GM18907 (cell line): ENCODE measurements around the gene RNF220.

ENCODE experiments used
- ATAC-seq: cut with Tn5 transposase; IDR thresholded peaks from one replicate; pipeline ENCODE4 v1.9.1; 2021; ENCODE audit warnings: mild to moderate bottlenecking, moderate library complexity; ENCODE audit not compliant: unreplicated experiment

The RNF220 gene

DNA sequence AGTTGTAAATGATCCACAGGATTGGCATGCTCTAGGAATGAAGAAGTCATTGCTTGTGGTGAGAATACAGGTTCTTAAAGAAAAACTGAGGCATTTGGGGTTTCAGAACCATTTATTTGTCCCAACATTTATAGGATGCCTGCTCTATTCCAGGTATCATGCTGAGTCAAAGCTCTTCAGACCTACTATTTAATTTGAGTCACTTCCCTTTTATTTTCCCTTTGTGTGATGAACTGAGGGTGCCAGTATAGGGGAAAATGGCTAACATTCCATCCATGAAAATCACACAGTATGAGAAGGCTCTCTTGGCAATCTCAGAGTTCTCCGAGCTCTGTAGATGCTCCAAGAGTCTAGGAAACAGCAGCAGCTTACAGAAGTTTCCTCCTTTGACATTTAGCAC is 110.4 kb downstream of the RNF220 start:
- ATAC-seq, result no peak

DNA sequence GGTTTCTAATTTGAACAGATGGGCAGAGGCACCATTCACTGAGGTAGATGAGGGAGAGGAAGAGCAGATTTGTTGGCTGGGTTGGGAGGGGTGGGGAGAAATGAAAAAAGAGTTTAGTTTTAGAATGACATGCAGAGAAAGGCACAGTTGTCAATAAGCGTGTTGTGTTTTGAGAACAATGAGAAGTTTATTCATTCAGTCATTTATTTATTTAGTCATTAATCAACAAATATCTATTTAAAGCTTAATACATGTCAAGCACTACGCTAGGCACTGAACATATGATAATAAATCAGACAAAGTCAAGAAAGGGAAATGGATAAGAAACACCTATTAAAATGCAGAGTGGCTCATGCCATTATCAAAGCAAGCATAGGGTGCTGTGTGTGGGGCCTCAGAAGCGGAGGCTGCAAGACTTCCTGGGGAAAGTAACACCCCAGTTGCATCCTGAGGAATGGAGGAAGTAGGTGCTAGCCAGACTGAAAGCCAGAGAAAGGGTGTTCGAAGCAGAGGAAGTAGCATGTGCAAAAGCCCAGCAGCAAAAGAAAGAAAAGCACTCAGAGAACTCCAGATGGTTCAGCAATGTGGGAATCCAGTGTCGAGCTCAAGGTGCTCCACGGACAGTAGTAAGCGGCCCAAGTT is 114.1 kb downstream of the RNF220 start:
- ATAC-seq, result no peak

DNA sequence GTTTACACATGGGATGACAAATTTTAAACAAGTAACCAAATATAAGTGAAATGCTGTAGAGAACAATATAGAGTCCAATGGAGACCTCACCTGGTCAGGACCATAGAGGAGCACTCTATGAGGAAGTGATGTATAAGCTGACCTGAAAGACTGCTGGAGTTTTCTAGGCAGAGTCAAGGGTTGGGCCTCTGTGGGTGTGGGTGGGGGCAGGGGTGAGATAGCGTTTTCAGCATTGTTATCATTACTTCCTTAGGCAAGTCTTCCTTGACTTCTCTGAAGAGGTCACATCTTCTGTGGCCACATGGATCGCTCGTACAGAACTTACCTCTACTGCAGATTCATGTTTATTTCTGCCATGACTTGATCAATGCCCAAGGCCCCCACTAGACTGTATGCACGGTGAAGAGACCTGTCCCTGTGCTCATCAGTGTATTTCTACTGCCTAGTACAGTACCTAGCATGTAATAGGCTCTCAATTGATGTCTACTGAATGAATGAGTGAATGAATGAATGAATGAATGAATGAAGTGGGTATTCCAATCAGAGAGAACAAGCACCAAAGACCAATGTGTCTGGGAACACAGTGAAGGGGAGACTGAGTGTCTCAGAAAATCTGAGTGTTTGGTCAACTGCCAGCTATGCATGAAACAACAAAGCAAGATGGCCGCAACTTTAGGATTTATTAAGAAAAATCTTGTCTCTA is 116.5 kb downstream of the RNF220 start:
- no peak for ATAC-seq

DNA sequence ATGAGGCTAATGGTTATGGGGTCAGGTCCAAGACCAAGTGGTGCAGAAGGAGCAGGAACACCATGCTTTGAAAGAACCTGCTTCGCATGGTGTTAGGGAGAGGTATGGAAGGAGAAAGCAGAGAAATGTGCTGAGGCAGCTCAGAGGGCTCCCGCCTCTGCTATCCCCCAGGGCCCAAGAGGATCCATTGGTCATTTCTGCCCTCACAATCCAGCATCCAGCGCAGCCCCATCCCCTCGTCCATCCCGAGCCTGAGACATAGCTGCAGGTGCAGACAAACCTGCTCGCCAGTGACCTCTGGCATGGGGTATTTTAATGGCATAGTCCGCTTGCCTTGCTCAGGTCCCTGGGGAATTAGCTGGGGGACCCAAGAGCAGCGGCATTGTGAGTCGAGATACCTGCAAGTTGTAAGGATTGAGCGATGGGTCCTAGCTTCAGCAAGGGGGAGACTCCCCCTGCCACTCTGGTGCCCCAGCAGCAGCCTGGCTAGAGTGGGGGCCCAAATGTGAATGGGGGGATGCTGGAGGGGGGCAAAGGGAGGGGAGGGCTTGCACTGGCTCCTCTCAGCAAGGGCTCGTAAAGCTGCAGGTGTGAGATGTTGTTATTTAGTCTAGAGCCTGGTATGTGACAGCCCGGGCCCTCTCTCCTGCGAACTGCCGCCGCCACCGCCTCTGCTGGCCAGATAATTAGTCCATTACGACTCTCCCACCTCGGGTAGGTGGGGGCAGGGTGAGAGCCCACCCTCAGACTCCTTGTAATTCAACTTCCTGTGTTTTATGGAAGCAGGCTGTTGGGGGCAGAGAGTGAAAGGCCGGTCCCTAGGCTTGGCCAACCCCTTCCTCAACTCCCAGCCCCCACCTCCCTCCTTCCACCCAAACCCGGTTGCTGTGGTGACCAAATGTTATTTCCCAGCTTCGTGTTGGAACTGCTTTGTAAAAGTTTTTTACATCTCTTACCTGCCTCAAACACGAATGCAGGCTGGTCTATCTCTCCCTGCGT is 118.8 kb downstream of the RNF220 start:
- no peak for ATAC-seq

DNA sequence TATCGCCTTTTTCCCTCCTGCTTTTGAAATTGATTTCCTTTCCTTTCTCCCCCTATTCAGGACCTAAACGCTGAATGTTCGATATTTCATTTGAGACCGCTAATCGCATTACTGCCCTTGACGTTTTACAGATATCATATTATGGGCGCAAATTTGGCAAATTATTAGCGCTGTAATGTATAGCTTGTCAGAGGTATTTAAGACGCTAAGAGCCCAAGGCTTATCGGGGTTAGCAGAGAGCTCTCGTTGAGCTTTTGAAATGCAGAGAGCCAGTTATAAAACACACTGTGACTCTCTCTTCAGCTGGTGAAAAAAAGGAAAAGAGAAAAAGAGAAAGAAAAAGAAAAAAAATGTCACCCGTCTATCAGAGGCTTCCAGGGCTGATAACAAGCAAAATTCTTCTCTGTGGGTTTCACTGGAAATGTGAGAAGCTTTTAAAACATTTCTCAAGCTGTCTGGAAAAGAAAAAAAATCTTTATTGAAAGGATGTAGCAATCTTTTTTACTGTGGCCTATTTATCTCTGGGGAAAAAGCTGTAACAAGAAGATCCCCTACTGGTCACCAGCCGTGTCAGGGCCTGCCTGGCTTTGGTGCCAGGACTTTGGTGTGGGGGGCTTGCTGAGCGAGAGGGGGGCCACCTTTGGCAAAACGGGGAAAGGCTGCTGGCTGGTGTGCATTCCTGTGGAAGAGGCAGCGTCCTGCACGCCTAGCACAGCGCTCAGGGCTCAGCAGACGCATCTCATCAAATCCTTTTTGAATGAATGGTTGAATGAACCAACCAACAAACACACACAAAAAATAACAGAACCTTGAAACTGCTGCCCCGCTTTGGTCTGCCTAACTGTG is 119.8 kb downstream of the RNF220 start:
- no peak for ATAC-seq

DNA sequence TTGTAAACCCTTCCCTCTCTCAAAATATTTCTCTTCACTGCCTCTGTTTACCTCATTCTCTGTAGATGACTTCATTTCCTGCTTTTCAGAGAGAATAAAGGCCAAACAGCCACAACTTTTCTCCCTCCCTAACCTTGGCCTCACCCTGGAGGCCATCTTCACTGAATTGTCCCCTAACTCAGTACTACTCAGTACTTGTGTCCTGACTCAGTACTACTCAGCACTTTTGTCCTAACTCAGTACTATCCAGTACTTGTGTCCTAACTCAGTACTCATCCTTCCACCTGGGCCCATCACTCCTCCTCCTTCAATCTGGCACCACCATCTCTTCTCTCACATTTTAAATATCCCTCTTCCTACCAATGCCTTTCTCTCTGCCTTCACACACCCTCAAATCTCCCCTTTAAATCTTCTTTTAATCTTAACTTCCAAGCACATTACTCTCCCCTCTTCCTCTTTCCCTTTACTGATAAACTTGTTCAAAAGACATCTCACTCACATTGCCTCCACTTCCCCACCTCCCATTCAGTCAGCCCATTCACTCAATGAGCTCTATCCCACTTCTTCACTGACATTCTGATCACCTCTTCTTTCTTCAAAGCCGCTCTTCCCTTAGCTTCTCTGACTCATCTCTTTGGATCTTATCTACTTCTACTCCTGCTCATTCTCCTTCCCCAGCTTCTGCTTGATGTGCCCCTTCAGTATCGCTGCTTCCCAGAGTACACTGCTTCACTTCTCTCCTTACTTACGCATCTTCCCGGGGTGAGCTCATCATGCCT is 121.4 kb downstream of the RNF220 start:
- no peak for ATAC-seq

DNA sequence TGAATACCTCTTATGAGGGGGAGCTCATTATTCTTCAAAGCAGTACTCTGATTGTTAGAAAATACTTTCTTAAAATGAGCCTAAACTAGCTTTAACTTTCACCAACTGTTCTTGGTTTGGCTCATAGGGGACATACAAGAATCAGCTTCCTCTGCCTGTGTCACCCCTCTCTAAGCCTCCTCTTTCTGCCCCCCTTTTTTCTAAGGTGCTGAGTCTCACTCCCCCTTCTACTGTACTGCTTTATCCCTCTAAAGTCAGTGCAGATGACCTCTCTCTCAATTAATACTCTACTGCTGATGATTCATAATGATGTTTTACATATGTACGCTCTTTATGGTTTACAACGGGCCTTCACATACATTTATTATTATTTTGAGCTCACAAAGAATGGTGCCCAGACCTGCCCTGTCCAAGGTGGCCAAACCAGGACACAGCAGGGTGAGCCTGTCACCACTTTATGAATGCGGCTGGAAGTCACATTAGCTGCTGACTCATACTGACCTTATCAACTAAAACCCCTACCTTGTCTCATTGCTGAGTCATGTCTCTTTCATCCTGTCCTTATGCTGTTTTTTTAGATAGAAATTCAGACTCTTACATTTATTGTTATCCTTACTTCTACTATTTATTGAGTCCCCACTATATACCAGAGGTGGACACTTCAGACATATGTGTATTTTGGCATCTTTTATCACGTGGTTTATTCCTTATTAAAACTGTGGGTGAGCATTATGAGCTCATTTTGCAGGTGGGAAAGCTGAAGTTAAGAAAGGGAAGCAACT is 126.9 kb downstream of the RNF220 start:
- ATAC-seq, result no peak

DNA sequence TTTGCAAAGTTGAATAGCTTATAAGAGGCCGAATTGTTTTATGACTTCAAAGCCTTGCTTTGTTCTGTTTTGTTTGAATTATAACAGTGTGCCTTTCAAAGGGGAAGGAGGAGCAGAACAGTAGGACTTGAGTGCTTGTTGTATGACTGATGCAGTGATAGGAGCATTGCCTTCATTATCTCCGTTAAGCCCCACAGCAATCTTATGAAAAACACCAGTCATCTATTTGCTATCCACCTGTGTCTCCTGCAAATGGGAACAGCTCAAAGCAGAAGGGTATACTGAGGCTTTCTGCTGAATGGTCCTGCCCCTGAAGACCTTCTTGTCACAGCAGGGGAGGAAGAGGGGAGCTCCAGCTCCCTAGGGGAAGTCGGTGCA is 127.5 kb downstream of the RNF220 start:
- no peak for ATAC-seq

DNA sequence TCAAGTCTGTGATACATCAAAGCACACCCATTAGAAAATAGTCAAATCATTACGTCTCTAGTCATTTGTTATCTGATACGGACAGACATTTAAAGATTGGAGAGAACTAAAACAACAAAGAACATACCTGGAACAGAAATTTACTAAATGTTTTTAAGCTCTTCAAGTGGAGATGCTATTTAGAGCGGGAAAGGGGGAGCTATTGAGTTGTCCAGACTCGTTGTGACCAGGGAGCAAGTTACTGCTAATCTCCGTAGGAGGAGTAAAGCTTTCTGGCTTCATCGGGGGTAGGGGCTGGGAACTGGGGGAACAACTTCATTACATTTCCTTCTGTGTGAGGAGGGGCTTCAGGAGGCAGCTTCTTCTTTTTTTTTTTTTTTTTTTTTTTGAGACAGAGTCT is 129.7 kb downstream of the RNF220 start:
- ATAC-seq, result no peak

DNA sequence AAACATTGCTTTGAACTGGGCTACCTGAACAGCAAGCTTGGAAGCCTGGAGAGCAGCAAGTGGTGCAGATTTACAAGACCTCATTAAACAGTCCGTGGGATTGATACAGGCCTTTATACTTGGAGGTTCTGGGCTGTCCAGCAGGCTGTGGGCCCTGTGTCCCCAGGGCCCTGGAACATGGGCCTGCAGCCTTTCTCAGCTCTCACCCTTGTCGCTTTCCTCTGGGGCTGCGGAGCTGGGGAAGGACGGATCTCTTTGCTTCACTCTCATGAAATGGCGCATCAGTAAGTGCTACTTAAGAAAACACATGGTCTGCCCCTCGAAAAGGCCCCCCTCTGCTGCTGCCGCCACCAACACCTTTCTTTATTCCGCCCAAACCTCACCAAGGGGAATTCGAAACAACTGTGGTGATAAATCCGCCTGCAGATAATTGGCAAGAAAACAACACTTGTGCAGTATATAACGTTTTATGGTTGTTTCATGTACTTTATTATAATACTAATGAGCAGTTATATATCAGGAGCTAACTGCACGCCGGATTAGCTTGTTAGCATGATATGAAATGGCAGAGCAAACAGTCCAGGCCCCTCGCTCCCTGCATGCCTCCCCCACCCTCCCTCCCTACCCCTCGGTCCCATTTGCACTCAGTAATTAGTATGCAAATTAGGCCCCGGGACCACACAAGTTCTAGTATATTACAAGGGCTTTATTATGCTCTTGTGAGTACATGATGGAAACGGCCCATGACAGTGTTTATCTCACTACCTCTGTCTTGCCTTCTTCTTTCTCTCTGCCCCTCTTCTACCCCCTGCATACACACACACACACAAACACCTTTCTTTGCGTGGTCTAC is 131.5 kb downstream of the RNF220 start:
- no peak for ATAC-seq

DNA sequence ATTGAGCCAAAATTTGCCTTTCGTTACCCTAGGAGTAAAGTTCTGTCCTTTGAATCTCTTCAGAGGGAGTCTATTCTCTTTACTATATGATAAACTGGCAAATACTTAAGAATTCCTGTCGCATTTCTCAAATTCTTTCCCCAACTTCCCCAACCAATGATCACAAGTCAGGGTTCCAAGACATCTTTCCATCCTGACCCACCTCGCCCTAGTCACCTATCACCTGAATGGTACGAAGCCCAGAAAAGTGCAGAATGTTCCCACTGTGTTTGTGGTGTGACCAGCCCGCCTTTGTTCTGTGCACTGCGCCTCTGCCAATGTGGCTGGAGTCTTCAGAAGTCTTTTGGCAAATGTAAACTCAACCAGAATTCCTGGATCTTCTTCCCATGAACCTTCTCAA is 132.5 kb downstream of the RNF220 start:
- ATAC-seq, result no peak

DNA sequence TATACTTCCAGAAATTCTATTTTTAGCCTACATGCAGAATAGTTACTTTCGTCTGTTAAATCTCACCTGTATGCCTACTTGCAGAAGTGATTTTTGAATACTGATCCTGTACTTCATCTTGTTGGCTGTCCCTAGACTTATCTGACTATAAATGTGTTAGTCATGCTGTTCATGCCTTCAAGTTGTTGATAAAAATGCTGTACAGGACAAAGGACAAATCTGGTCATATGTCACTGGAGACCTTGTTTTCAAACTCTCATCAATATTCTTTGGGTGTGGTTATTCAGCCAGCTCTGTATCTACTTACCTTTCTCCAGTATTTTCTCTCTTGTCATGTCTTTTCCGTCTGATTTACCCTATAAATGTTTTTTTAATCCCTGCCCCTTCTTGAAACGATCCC is 132.9 kb downstream of the RNF220 start:
- ATAC-seq, result no peak

DNA sequence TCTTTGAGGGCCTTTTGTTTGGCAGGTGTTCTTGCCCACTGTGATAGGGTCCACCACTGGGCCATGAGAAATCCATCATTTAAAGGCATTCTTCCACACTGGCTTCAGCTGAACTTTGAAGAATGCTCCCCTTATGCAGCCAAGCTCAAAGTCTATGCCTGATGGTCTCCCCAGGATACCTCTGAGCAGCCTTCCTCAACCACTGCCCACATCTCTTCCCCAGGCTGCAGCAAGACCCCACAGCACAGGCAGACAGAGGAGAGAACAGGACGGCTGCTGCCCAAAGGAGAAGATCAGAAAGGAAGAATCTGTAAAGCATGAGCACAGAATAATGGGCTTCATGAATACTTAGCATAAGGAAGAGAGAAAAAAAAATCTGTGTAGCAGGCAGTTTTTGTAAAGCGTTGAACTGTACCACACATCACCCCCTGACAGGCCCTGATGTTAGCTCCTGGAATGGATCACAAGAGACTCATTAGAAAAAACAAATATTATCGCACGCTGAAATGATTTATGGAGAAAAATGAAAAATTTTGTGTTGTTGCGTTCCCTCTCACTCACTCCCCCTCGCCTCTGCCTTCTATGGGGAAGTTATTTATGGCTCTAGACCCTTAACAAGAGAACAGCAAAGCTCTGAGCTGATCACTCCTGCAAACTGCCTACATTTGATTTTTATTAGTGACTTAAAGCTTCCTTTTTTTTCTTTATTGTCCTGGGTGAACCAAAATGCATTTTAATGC is 135.1 kb downstream of the RNF220 start:
- ATAC-seq, result no peak

DNA sequence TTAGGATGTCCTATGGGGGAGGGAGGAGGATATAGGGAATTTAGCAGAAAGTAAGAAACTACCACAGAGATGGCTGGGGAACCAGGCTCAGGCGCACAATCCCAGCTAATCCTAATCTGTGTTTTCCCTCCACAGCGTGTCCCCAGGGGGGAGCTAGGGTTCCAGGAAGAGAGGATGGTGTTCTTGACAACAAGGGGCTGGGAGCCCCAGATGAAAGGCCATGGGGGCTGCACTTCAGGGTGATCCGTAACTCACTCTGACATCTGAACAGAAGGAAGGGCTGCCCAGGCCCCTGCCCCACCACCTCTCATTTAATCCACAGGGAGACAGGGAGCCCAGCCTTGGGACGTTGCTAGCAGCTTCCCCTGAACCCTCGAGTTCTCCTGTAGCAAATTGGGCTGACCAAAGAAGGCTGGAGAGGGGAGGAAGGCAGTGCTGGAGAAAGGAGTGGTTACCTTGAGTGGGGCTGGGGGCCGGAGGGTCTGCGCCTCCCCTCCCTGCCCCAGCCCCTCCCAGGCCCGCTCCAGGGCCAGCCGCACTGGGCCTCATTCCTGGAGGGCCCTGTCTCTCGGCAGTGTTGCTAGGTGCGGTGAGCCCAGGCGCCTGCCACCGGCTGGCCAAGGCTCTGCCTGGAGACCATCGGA is 137.5 kb downstream of the RNF220 start:
- ATAC-seq, result no peak

DNA sequence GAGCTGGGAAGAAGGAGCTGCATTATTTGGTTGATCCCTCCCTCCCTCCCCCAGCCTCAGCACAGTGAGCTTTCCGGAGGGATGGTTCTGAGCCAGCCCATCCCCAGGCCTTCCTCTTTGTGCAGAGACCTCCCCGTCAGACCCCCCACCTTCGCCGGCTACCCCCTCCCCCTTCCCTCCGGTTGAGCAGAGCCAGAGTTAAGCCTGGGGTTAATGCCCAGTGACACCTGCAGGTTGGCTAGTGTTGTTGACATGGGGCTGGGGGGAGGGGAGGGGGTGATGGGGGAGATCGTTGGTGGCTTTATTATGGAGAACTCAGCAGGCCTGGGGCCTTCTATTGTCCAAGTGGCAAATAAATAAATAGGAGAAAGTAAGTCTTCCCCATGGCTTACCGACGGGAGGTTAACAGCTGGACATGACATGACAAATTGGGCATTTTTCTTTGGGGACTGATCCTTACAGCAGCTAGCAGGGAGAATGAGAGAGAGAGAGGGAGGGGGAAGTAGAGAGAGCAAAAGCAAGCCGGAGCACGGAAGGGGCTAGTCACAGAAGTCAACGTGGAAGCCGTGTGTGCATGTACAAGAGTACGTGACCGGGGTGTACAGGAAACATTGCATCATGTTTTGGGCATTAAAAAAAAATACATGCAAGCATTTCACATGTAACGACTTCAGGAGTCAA is 138.1 kb downstream of the RNF220 start:
- no peak for ATAC-seq

DNA sequence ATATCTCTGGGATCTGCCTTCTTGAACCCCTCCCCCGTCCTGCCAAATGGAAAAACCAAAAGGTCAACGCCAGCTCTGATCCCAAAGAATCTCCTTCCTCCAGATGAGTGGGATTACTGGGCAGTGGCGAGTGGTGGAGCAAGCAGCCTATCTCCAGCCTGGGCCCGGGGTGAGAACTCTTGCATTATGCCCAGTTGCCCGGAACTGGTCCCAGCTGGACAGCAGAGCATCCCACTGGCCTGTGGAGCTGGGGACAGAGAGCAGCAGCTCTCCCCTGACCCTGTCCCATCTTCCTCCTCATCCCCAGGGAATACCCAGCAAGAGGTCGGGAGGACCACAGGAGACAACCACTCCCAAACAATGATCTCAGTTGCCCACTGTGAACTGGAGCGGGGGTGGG is 138.7 kb downstream of the RNF220 start:
- no peak for ATAC-seq

DNA sequence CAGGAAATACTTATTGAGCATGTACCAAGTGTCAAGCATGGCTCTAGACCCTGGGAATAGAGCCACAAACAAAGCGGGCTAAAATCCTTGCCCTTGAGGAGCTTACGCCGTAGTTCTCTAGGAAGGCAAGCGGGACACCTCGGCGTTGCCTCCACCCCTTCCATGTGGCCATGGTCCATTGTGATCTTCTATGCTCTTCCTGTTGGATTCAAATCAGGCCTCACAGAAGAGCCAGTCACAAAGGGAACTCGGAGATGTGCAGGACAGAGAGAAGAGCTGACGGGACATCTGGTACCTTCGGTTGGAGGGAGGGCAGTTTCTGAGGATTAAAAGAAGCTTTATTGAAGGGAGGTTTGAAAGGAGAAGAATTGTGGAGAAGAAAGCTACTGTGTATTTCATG is 139.9 kb downstream of the RNF220 start:
- no peak for ATAC-seq
